Thyroid gland (tissue), 4 donors: Measurements from ENCODE around the gene DNAH1. TPM values are rescaled to one million over a fixed set of nuclear protein-coding genes. Genes with fewer than 3 reads are reported as not detected.

Experiments used
- DNase-seq, 2 donors: peaks; one replicate each; pipeline ENCODE4 v3.0.0-alpha.2; 2019
- H3K27ac ChIP-seq, 3 donors: fragments of 200-600 bp; sonication (generic); 1 replicate in 2 of 3; 2 replicates in 1 of 3; pipeline ENCODE4 v1.5.1; 2016 to 2019; ENCODE audit warnings: mild to moderate bottlenecking in 1 of 3, moderate library complexity in 1 of 3
- H3K27me3 ChIP-seq: fragments of 200-600 bp; sonication (generic); one replicate; pipeline ENCODE4 v1.5.1; 2019
- H3K36me3 ChIP-seq, 2 donors: fragments of 200-600 bp; sonication (generic); one replicate each; pipeline ENCODE4 v1.5.1; 2016 to 2019
- H3K4me1 ChIP-seq, 2 donors: fragments of 200-600 bp; sonication (generic); one replicate each; pipeline ENCODE4 v1.5.1; 2017 to 2019
- H3K4me3 ChIP-seq, 3 donors: fragments of 200-600 bp; sonication (generic); replicated peaks in 1 of 3; 1 replicate in 2 of 3; 2 replicates in 1 of 3; pipeline ENCODE4 v1.5.1; 2016; ENCODE audit warnings: mild to moderate bottlenecking in 1 of 3
- H3K9me3 ChIP-seq: fragments of 200-600 bp; sonication (generic); one replicate; pipeline ENCODE4 v1.5.1; 2017
- POLR2A ChIP-seq, 2 donors: fragments of 450-650 bp; IDR thresholded peaks; one replicate each; pipeline ENCODE4 v1.6.1; 2017; ENCODE audit warnings: antibody characterized with exemption in 2 of 2, mild to moderate bottlenecking in 2 of 2, moderate library complexity in 1 of 2
- WGBS, 2 donors: methylation state at CpG; one replicate each; pipeline ENCODE4 v1.1.5; 2017; 5-methylcytosine and 5-hydroxymethylcytosine counted together
- intact Hi-C: fragments of 100-400 bp; cut with DNase I; formaldehyde crosslinking; loops from one replicate; pipeline ENCODE4 v1.15.1; 2023
- total RNA-seq, 4 donors: library from RNA; depleted of rRNA; stranded (reverse); fragments of >200 nt; gene quantifications; one replicate each; pipeline ENCODE4 v1.2.3, GENCODE V29; 2016
- TF ChIP-seq, protein P1 (sequence below), 6 experiments: fragments of 200-600 bp in 3 of 6; fragments of 450-650 bp in 3 of 6; sonication (generic) in 3 of 6; IDR thresholded peaks; one replicate each; pipeline ENCODE4 v1.5.1; 2016 to 2019; ENCODE audit warnings: antibody characterized with exemption in 6 of 6, mild to moderate bottlenecking in 2 of 6, inconsistent platforms in 1 of 6, moderate library complexity in 1 of 6

The DNAH1 gene
- total RNA-seq, 4 donors from 2014 or later = 4.6 to 14.2 (median 7.5) TPM

DNA sequence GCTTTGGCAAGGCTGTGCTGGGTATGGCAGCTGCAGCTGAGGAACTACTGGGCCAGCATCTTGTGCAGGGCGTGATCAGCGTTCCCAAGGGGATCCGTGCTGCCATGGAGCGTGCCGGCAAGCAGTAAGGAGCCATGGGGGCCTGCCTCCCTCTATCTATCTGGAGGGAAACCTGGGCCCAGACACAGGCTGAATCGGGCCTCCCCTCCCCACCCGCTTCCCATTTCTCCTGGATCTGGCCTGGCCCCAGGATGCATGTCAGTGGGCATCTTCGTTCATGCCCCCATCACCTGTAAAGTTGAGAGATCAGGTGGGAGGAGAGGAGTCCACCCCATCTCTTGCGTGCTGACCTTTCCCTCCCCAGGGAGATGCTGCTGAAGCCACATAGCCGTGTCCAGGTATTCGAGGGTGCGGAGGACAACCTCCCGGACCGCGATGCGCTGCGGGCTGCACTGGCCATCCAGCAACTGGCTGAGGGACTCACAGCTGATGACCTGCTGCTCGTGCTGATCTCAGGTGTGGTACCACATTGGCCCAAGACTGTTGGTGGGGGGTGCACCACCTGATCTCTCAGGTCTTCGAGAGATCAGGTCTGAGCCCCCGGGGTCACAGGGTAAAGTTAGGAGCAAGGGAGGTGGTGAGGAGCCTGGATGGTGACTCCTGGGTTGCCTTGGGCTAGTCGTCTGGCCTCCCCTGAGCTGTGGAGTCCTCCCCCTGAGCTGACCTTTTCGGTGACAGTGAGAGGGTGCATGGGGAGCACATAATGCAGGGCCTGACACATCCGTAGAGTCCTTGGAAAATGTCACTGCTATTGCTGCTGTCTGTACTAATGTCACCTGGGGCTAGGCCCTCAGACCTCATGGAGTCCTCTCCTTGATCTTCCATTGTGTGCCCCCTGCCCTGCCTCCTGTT lies 25.3 kb upstream of the DNAH1 start:
- peaks cover 5 to 6% of the 10 kb centered on the region in 2 donors for H3K36me3 ChIP-seq
- TF ChIP-seq, protein P1, sequence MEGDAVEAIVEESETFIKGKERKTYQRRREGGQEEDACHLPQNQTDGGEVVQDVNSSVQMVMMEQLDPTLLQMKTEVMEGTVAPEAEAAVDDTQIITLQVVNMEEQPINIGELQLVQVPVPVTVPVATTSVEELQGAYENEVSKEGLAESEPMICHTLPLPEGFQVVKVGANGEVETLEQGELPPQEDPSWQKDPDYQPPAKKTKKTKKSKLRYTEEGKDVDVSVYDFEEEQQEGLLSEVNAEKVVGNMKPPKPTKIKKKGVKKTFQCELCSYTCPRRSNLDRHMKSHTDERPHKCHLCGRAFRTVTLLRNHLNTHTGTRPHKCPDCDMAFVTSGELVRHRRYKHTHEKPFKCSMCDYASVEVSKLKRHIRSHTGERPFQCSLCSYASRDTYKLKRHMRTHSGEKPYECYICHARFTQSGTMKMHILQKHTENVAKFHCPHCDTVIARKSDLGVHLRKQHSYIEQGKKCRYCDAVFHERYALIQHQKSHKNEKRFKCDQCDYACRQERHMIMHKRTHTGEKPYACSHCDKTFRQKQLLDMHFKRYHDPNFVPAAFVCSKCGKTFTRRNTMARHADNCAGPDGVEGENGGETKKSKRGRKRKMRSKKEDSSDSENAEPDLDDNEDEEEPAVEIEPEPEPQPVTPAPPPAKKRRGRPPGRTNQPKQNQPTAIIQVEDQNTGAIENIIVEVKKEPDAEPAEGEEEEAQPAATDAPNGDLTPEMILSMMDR (IDR thresholded peaks at IDR 0.05) = no peak
- TF ChIP-seq POLR2A (IDR thresholded peaks at IDR 0.05) = no peak
- no peaks in the 10 kb centered on the region for H3K9me3 ChIP-seq
- peaks cover 16 to 20% of the 10 kb centered on the region in 2 donors for H3K4me1 ChIP-seq
- no peak overlapping the region for H3K27ac ChIP-seq
- WGBS, 2 donors = 93% methylated on average over 17 to 22 of the region's 23 CpGs
- H3K4me3 ChIP-seq = no peak overlapping the region
- intact Hi-C loops = loop anchor here (5.0 kb wide), 2 partner anchors 51 to 54 kb away; partner anchors contain the start of gene TWF2
- H3K27me3 ChIP-seq = no peaks in the 10 kb centered on the region
- no peak for DNase-seq

DNA sequence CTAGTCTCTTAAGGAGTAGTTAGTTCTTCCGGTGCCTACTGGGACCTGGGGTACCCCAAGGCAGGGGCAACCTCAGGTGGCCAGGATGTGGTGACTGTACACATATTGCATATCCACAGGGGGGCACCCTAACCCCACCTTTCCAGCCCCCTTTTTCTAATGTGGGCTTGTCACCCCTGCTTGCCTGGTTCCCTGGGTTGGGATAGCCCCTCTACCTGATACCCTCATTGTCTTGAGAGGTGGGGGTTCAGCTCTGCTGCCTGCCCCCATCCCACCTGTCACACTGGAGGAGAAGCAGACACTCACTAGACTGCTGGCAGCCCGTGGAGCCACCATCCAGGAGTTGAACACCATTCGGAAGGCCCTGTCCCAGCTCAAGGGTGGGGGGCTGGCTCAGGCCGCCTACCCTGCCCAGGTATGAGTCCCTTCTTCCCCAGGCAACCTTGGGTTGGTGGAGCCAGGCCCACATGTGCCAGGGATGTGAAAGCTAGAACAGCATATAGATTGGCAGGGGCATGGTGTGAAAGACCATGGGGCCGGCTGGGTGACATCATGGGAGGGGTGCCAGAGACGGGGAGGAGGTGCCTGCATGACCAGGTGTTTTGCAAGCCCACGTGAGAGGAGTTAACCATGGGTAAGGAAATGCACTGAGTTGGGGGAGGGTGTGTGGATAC lies 24.5 kb upstream of the DNAH1 start:
- Histone ChIP-seq H3K9me3 (no peaks in the 10 kb centered on the region), H3K27ac (no peak overlapping the region), H3K27me3 (no peaks in the 10 kb centered on the region), H3K36me3 (peaks cover 5 to 6% of the 10 kb centered on the region in 2 donors), H3K4me1 (peaks cover 8 to 13% of the 10 kb centered on the region in 2 donors), H3K4me3 (no peak overlapping the region)
- intact Hi-C loops = loop anchor here (5.0 kb wide), 2 partner anchors 51 to 54 kb away; partner anchors contain the start of gene TWF2
- peak; percentile 20 to 22 for DNase-seq
- WGBS, 2 donors = 81 to 83% methylated on average over 7 of the region's 7 CpGs
- TF ChIP-seq, protein P1 (IDR thresholded peaks at IDR 0.05) = peak in 4 of 6 experiments; percentile 26 to 55 (median 44)
- no peak for TF ChIP-seq POLR2A (IDR thresholded peaks at IDR 0.05)

DNA sequence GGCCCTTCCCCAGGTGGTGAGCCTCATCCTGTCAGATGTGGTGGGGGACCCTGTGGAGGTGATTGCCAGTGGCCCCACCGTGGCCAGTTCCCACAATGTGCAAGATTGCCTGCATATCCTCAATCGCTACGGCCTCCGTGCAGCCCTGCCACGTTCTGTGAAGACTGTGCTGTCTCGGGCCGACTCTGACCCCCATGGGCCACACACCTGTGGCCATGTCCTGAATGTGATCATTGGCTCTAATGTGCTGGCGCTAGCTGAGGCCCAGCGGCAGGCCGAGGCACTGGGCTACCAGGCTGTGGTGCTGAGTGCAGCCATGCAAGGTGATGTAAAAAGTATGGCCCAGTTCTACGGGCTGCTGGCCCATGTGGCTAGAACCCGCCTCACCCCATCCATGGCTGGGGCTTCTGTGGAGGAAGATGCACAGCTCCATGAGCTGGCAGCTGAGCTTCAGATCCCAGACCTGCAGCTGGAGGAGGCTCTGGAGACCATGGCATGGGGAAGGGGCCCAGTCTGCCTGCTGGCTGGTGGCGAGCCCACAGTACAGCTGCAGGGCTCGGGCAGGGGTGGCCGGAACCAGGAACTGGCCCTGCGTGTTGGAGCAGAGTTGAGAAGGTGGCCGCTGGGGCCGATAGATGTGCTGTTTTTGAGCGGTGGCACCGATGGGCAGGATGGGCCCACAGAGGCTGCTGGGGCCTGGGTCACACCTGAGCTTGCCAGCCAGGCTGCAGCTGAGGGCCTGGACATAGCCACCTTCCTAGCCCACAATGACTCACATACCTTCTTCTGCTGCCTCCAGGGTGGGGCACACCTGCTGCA lies 23.7 kb upstream of the DNAH1 start:
- TF ChIP-seq POLR2A (IDR thresholded peaks at IDR 0.05) = no peak
- TF ChIP-seq, protein P1 (IDR thresholded peaks at IDR 0.05) = no peak
- no peaks in the 10 kb centered on the region for H3K27me3 ChIP-seq
- no peaks in the 10 kb centered on the region for H3K9me3 ChIP-seq
- no peak overlapping the region for H3K4me3 ChIP-seq
- DNase-seq = no peak
- no peak overlapping the region for H3K27ac ChIP-seq
- intact Hi-C loops = loop anchor here (5.0 kb wide), 2 partner anchors 50 to 55 kb away; partner anchors contain the start of gene TWF2
- H3K4me1 ChIP-seq = peaks cover 3 to 9% of the 10 kb centered on the region in 2 donors
- H3K36me3 ChIP-seq = peaks cover 5 to 6% of the 10 kb centered on the region in 2 donors
- WGBS, 2 donors = 94 to 96% methylated on average over 12 to 16 of the region's 20 CpGs

DNA sequence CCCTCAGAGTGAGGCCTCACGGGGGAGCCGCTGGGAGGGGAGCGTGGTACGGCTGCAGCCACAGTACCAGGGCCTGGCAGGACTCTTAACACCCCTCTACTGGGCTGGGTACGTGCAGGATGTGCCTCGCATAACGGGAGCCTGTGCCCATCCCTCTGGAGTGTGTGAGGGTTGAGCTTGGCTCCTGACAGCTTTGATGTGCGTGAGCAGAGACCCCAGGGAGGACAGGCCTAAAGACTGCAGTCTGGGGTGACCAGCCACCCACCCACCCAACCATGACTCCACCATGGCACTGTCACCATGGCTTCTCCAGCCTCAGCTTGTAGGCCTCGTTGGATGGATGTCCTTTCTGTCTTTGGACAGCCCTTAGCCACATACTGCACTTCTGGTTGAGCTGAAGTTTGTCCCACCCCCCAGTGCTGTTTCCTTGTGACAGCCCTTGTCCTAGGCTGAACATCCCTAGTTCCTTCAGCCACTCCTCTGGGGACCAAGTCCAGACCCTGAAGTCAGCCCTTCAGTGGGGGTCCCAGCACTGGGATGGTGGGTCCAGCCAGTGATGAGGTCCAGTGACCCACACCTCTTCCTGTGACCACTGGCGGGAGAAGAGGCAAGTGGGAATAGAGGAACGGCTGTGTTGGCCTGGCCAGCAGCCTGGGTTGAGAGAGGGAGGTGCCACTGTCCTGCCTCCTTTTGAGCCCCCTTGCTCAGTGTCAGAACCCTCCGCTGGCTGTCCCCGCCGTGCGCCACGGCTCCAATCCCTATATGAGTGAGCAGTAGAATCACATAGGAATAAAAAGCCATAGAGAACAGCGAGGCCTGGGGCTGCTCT lies 22.4 kb upstream of the DNAH1 start:
- H3K36me3 ChIP-seq = peaks cover 5 to 6% of the 10 kb centered on the region in 2 donors
- intact Hi-C loops = loop anchor here (5.0 kb wide), 2 partner anchors 49 to 56 kb away; partner anchors contain the start of gene TWF2
- WGBS, 2 donors = 88 to 90% methylated on average over 16 to 17 of the region's 17 CpGs

More for the DNA sequence above, 22.4 kb upstream of the DNAH1 start:
- Histone ChIP-seq H3K4me1 (peaks cover 3 to 11% of the 10 kb centered on the region in 2 donors), H3K27me3 (no peaks in the 10 kb centered on the region), H3K9me3 (no peaks in the 10 kb centered on the region), H3K27ac (no peak overlapping the region), H3K4me3 (no peak overlapping the region)
- TF ChIP-seq, protein P1 (IDR thresholded peaks at IDR 0.05) = no peak
- TF ChIP-seq POLR2A (IDR thresholded peaks at IDR 0.05) = no peak
- no peak for DNase-seq
